Limb (tissue), 2 donors: ENCODE measurements around the gene CEP89.
A peak's percentile ranks its signal among the peaks of the same experiment; 100 is the strongest.
"Not testable (repeated sequence)": the region's sequence is repeated elsewhere in the genome, so short reads cannot be mapped to it uniquely, and the experiment has no call there.

Experiments
- DNase-seq, 2 donors: peaks; one replicate each; pipeline ENCODE4 v3.0.0-alpha.2; 2016; ENCODE audit errors: extremely low spot score in 2 of 2

The CEP89 gene

GRCh38 chr19:32895384-32895783 lies 76.4 kb downstream of the CEP89 start:
- no peak for DNase-seq

- DNase-seq, result no peak
These were observed 80.1 kb downstream of the CEP89 start for GRCh38 chr19:32891609-32892008.

GRCh38 chr19:32890841-32891240 lies 80.9 kb downstream of the CEP89 start:
- no peak for DNase-seq

GRCh38 chr19:32890326-32890725 lies 81.4 kb downstream of the CEP89 start:
- no peak for DNase-seq

- no peak for DNase-seq
These were observed 82.4 kb downstream of the CEP89 start for GRCh38 chr19:32889137-32889934.

- DNase-seq, result no peak
These were observed 84.1 kb downstream of the CEP89 start for GRCh38 chr19:32887572-32888215.

- DNase-seq, result no peak
These were observed 85.5 kb downstream of the CEP89 start for GRCh38 chr19:32886241-32886640.

GRCh38 chr19:32885255-32885654 lies 86.5 kb downstream of the CEP89 start:
- not testable (repeated sequence) for DNase-seq

- DNase-seq, result no peak
These were observed 90.0 kb downstream of the CEP89 start for GRCh38 chr19:32881766-32882165.

GRCh38 chr19:32880622-32881021 lies 91.1 kb downstream of the CEP89 start:
- no peak for DNase-seq

- no peak for DNase-seq
These were observed 92.0 kb downstream of the CEP89 start for GRCh38 chr19:32879741-32880140.

GRCh38 chr19:32878988-32879387 lies 92.8 kb downstream of the CEP89 start:
- DNase-seq, result no peak

- no peak for DNase-seq
These were observed 93.6 kb downstream of the CEP89 start for GRCh38 chr19:32877977-32878745.

- no peak for DNase-seq
These were observed 94.3 kb downstream of the CEP89 start for GRCh38 chr19:32877323-32877912.

- no peak for DNase-seq
These were observed 94.9 kb downstream of the CEP89 start for GRCh38 chr19:32876919-32877285.

GRCh38 chr19:32876236-32876918 lies 95.4 kb downstream of the CEP89 start:
- DNase-seq, result no peak

- DNase-seq, result no peak
These were observed 96.3 kb downstream of the CEP89 start for GRCh38 chr19:32875428-32875827.

GRCh38 chr19:32874605-32875004 lies 97.2 kb downstream of the CEP89 start:
- DNase-seq, result no peak

GRCh38 chr19:32873247-32873959 lies 98.4 kb downstream of the CEP89 start:
- no peak for DNase-seq

GRCh38 chr19:32872391-32872790 lies 99.4 kb downstream of the CEP89 start:
- no peak for DNase-seq

GRCh38 chr19:32870981-32871451 lies 100.7 kb downstream of the CEP89 start:
- peak in 1 of 2 donors; percentile 49 for DNase-seq
